H1 (cell line): ENCODE results near the gene OR2B3.

Experiments
- CTCF ChIP-seq, 3 experiments: IDR thresholded peaks; 1 replicate in 2 of 3; 2 replicates in 1 of 3; pipeline versions ENCODE4 v1.5.1 to v1.6.1; 2011; ENCODE audit warnings: low read length in 3 of 3, mild to moderate bottlenecking in 3 of 3, inconsistent platforms in 2 of 3, low read depth in 1 of 3, moderate library complexity in 1 of 3; ENCODE audit not compliant: insufficient read depth in 1 of 3; ENCODE audit errors: control extremely low read depth in 1 of 3
- EGR1 ChIP-seq: IDR thresholded peaks from 2 replicates; pipeline ENCODE4 v1.6.1; 2011; ENCODE audit warnings: low read depth, low read length, borderline replicate concordance
- EP300 ChIP-seq, 2 experiments: IDR thresholded peaks; 1 replicate in 1 of 2; 2 replicates in 1 of 2; pipeline ENCODE4 v1.6.1; 2011 to 2012; ENCODE audit warnings: low read depth in 2 of 2, low read length in 2 of 2, mild to moderate bottlenecking in 2 of 2, borderline replicate concordance in 1 of 2, inconsistent platforms in 1 of 2, moderate library complexity in 1 of 2
- EZH2 ChIP-seq: fragments of 200-600 bp; sonication (generic); IDR thresholded peaks from 2 replicates; pipeline ENCODE4 v1.7.1; 2012; ENCODE audit warnings: low read depth, mild to moderate bottlenecking, moderate library complexity, low read length, inconsistent platforms; ENCODE audit not compliant: severe bottlenecking
- GABPA ChIP-seq: IDR thresholded peaks from 2 replicates; pipeline ENCODE4 v1.6.1; 2011; ENCODE audit warnings: mild to moderate bottlenecking, low read length, moderate library complexity, borderline replicate concordance; ENCODE audit not compliant: insufficient read depth
- MAFK ChIP-seq: IDR thresholded peaks from 2 replicates; pipeline ENCODE4 v1.6.1; 2012; ENCODE audit warnings: low read depth, mild to moderate bottlenecking, improper control_type of control experiment, low read length
- NRF1 ChIP-seq: IDR thresholded peaks from 2 replicates; pipeline ENCODE4 v1.6.1; 2011; ENCODE audit warnings: mild to moderate bottlenecking, low read depth, low read length, improper control_type of control experiment
- POLR2AphosphoS5 ChIP-seq: IDR thresholded peaks from 2 replicates; pipeline ENCODE4 v1.6.1; 2011; ENCODE audit warnings: low read depth, low read length
- RNF2 ChIP-seq: fragments of 200-900, 300-1000 bp; sonication (generic); IDR thresholded peaks from 2 replicates; pipeline ENCODE4 v1.7.1; 2016; ENCODE audit warnings: borderline replicate concordance, low read depth, mild to moderate bottlenecking, antibody characterized with exemption, low read length; ENCODE audit not compliant: poor library complexity, severe bottlenecking; ENCODE audit errors: missing control alignments
- SIN3A ChIP-seq, 2 experiments: IDR thresholded peaks in 1 of 2; conservative IDR thresholded peaks in 1 of 2; 2 replicates each; pipeline ENCODE4 v1.6.1; 2011 to 2012; ENCODE audit warnings: low read length in 2 of 2, improper control_type of control experiment in 1 of 2, low read depth in 1 of 2, mild to moderate bottlenecking in 1 of 2

- no peak for TF ChIP-seq SIN3A (conservative IDR thresholded peaks at IDR 0.05 in 1 of 2, IDR thresholded peaks at IDR 0.05 in 1 of 2; ENCODE audit: low read depth in 1 of 2, low read length in 2 of 2)
- TF ChIP-seq GABPA = no peak
- TF ChIP-seq POLR2AphosphoS5 = no peak
- no peak for TF ChIP-seq EGR1
- no peak for TF ChIP-seq MAFK
- TF ChIP-seq EP300 (IDR thresholded peaks at IDR 0.05; ENCODE audit: borderline replicate concordance in 1 of 2, low read depth in 2 of 2, low read length in 2 of 2) = no peak
- TF ChIP-seq NRF1 = no peak
- TF ChIP-seq CTCF (IDR thresholded peaks at IDR 0.05; ENCODE audit: control extremely low read depth in 1 of 3, insufficient read depth in 1 of 3, low read depth in 1 of 3, low read length in 3 of 3) = no peak
- no peak for TF ChIP-seq EZH2
- TF ChIP-seq RNF2 = no peak
These were observed 20.6 kb upstream of the OR2B3 start, which contains the start of gene OR2J3 for GRCh38 chr6:29107758-29108157.
